Loucy (cell line): ENCODE measurements around the gene SERGEF.

ENCODE experiments used
- H2AFZ ChIP-seq: fragments of 200-600 bp; sonication (generic); 2 replicates; pipeline ENCODE4 v1.6.0; 2016; ENCODE audit warnings: antibody characterized with exemption, mild to moderate bottlenecking, low read length, moderate library complexity
- H3F3A ChIP-seq: fragments of 200-600 bp; 2 replicates; pipeline ENCODE4 v1.6.0; 2016; ENCODE audit warnings: antibody characterized with exemption, low read depth, mild to moderate bottlenecking
- H3K27me3 ChIP-seq: fragments of 200-600 bp; sonication (generic); 2 replicates; pipeline ENCODE4 v1.6.1; 2014; ENCODE audit warnings: low read length, mild to moderate bottlenecking; ENCODE audit not compliant: insufficient read depth, poor library complexity, severe bottlenecking
- H3K36me3 ChIP-seq: fragments of 200-600 bp; sonication (generic); 2 replicates; pipeline ENCODE4 v1.6.1; 2016; ENCODE audit warnings: low read length; ENCODE audit not compliant: insufficient read depth
- H3K4me1 ChIP-seq: fragments of 200-600 bp; sonication (generic); 2 replicates; pipeline ENCODE4 v1.5.1; 2014; ENCODE audit warnings: low read length, mild to moderate bottlenecking; ENCODE audit not compliant: insufficient read depth, poor library complexity, severe bottlenecking
- H3K4me2 ChIP-seq: fragments of 200-600 bp; sonication (generic); 2 replicates; pipeline ENCODE4 v1.6.0; 2014; ENCODE audit warnings: antibody characterized with exemption, low read length, low read depth, mild to moderate bottlenecking; ENCODE audit not compliant: poor library complexity, severe bottlenecking
- H3K4me3 ChIP-seq: fragments of 200-600 bp; sonication (generic); 2 replicates; pipeline ENCODE4 v1.5.1; 2014; ENCODE audit warnings: low read length, mild to moderate bottlenecking, mixed read lengths; ENCODE audit not compliant: poor library complexity, severe bottlenecking
- H3K79me2 ChIP-seq: fragments of 200-600 bp; sonication (generic); 2 replicates; pipeline ENCODE4 v1.6.1; 2014; ENCODE audit warnings: low read length; ENCODE audit not compliant: insufficient read depth
- H3K9ac ChIP-seq: fragments of 200-600 bp; sonication (generic); 2 replicates; pipeline ENCODE4 v1.6.0; 2014; ENCODE audit warnings: mild to moderate bottlenecking, low read depth, low read length, moderate library complexity; ENCODE audit not compliant: poor library complexity, severe bottlenecking
- H3K9me2 ChIP-seq: fragments of 200-600 bp; sonication (generic); replicated peaks from 2 replicates; pipeline ENCODE4 v1.6.1; 2016; ENCODE audit warnings: low read depth, low read length, mixed read lengths
- H3K9me3 ChIP-seq: fragments of 200-600 bp; sonication (generic); 2 replicates; pipeline ENCODE4 v1.6.1; 2014; ENCODE audit warnings: mild to moderate bottlenecking, antibody characterized with exemption, low read length, low read depth; ENCODE audit not compliant: insufficient read depth
- H4K20me1 ChIP-seq: fragments of 200-600 bp; sonication (generic); 2 replicates; pipeline ENCODE4 v1.6.0; 2014; ENCODE audit warnings: antibody characterized with exemption, low read length, mild to moderate bottlenecking; ENCODE audit not compliant: insufficient read depth, poor library complexity, severe bottlenecking
- EZH2phosphoT487 ChIP-seq: fragments of 200-600 bp; IDR thresholded peaks from 2 replicates; pipeline ENCODE4 v1.6.1; 2018; ENCODE audit warnings: antibody characterized with exemption, mild to moderate bottlenecking, moderate library complexity, borderline replicate concordance
- TF ChIP-seq, protein P1 (sequence below): fragments of 200-600 bp; sonication (generic); conservative IDR thresholded peaks from 2 replicates; pipeline ENCODE4 v1.5.1; 2014; ENCODE audit warnings: mild to moderate bottlenecking, antibody characterized with exemption, low read length

Gene SERGEF

DNA sequence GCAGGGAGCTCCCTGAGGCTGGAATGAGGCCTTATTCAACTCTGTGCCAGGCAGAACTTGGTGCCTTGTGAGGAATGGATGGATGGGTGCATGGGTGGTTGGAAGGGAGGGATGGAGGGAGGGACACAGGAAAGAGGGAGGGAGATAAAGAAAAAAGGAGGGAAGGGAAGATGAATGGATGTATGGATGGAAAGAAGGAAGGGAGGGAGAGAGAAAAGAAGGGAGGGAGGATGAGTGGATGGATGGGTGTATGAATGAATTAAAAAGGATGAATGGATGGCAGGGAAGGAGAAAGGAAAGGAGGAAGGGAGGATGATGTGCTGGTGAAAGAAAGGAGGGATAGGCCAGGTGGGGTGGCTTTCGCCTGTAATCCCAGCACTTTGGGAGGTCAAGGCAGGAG, 243.6 kb downstream of the SERGEF start:
- Histone ChIP-seq H3K27me3 (no peaks in the 10 kb centered on the region), H3K9ac (no peak overlapping the region), H3K79me2 (no peaks in the 10 kb centered on the region), H3K4me3 (no peak overlapping the region), H4K20me1 (no peaks in the 10 kb centered on the region), H3K4me2 (no peak overlapping the region), H3K9me3 (no peaks in the 10 kb centered on the region), H3K36me3 (no peaks in the 10 kb centered on the region), H3K9me2 (no peaks in the 10 kb centered on the region), H2AFZ (no peak overlapping the region), H3K4me1 (no peaks in the 10 kb centered on the region), H3F3A (no peaks in the 10 kb centered on the region)
- TF ChIP-seq EZH2phosphoT487, result no peak

DNA sequence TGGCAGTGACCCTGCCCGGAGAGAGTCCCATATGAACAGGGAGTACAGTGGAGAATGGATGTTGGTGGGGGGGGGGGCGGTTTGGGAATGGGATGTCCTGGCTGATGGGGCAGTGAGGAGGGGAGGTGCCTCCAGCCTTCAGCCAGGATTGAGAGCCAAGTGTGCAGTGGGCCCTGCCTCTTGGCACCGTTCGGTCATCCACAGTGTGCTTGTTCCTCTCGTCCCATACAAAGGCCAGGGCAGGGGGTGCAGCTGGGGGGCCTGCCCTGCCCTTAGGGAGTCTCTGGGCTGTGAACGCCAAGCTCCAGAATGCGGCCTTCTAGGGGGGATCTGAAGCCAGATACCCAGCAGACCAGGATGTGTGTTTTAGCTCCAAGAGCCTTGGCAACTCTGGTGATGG, 244.3 kb downstream of the SERGEF start:
- H3K9ac ChIP-seq, result no peak overlapping the region
- H3K4me3 ChIP-seq, result no peak overlapping the region
- H3F3A ChIP-seq, result no peaks in the 10 kb centered on the region
- H3K79me2 ChIP-seq, result no peaks in the 10 kb centered on the region
- no peaks in the 10 kb centered on the region for H4K20me1 ChIP-seq
- no peaks in the 10 kb centered on the region for H3K9me3 ChIP-seq
- no peaks in the 10 kb centered on the region for H3K36me3 ChIP-seq
- TF ChIP-seq, protein P1, sequence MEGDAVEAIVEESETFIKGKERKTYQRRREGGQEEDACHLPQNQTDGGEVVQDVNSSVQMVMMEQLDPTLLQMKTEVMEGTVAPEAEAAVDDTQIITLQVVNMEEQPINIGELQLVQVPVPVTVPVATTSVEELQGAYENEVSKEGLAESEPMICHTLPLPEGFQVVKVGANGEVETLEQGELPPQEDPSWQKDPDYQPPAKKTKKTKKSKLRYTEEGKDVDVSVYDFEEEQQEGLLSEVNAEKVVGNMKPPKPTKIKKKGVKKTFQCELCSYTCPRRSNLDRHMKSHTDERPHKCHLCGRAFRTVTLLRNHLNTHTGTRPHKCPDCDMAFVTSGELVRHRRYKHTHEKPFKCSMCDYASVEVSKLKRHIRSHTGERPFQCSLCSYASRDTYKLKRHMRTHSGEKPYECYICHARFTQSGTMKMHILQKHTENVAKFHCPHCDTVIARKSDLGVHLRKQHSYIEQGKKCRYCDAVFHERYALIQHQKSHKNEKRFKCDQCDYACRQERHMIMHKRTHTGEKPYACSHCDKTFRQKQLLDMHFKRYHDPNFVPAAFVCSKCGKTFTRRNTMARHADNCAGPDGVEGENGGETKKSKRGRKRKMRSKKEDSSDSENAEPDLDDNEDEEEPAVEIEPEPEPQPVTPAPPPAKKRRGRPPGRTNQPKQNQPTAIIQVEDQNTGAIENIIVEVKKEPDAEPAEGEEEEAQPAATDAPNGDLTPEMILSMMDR, result no peak
- no peak for TF ChIP-seq EZH2phosphoT487
- no peaks in the 10 kb centered on the region for H3K27me3 ChIP-seq
- no peak overlapping the region for H2AFZ ChIP-seq
- H3K9me2 ChIP-seq, result no peaks in the 10 kb centered on the region
- no peak overlapping the region for H3K4me2 ChIP-seq
- H3K4me1 ChIP-seq, result no peaks in the 10 kb centered on the region

DNA sequence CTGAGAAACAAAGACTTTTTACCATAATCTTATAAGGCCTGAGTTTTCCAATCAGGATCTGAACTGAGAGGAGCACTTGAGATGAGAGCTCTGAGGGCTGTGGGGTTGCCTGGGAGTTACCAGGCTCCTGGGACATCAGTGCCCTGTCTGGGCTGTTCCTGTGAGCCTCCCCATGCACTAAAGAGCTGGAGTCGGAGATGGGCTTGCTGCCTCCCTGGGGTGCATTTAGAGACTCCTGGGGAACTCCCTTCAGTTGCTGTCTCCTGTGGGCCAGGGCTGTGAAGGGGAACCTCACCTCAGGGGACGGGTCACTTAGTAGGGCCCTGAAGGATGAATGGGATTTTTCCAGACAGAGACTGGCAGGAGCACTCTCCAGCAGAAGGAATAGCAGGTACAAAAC, 244.9 kb downstream of the SERGEF start:
- Histone ChIP-seq H4K20me1 (no peaks in the 10 kb centered on the region), H3K9me3 (no peaks in the 10 kb centered on the region), H3F3A (no peaks in the 10 kb centered on the region), H3K79me2 (no peaks in the 10 kb centered on the region), H3K4me2 (no peak overlapping the region), H3K36me3 (no peaks in the 10 kb centered on the region), H3K9ac (no peak overlapping the region), H2AFZ (no peak overlapping the region), H3K4me1 (no peaks in the 10 kb centered on the region), H3K9me2 (no peaks in the 10 kb centered on the region), H3K4me3 (no peak overlapping the region), H3K27me3 (no peaks in the 10 kb centered on the region)
- TF ChIP-seq, protein P1, result no peak
- TF ChIP-seq EZH2phosphoT487, result no peak

DNA sequence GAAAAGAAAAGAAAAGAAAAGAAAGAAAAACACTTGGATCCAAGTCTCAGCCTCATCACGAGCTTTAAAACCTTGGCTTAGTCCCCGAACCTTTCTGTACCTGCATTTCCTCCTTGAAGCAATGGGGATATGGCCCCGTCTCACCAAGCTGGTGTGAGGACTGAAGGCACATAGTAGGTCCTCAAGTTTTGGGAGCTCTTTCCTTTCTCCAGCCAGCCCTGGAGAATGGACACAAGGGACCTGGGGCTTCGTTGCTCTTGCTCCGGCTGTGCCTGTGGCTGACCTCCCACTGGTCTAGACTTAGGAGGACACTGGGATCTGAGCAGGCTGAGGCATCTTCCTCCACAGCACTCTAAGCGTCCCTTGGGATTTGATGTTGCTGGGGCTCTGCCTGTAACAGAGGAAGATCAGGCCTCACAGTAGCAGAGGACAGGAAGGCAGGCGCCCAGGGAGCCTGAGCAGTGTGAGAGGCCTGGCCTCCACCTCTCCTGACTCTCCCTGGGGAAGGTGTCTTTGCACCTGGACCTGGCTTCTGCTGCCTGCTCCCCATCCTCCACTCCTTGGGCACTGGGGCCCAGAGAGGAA, 245.5 kb downstream of the SERGEF start:
- Histone ChIP-seq H3K4me2 (no peak overlapping the region), H3K9me3 (no peaks in the 10 kb centered on the region), H4K20me1 (no peaks in the 10 kb centered on the region), H3F3A (no peaks in the 10 kb centered on the region), H3K9ac (no peak overlapping the region), H3K79me2 (no peaks in the 10 kb centered on the region), H3K9me2 (no peaks in the 10 kb centered on the region), H3K4me1 (no peaks in the 10 kb centered on the region), H3K27me3 (no peaks in the 10 kb centered on the region), H3K36me3 (no peaks in the 10 kb centered on the region), H2AFZ (no peak overlapping the region), H3K4me3 (no peak overlapping the region)
- TF ChIP-seq EZH2phosphoT487, result no peak
- TF ChIP-seq, protein P1, result no peak
